Loucy (cell line): ENCODE results near the gene TMEM54.
"Not testable (repeated sequence)": the region's sequence is repeated elsewhere in the genome, so short reads cannot be mapped to it uniquely, and the experiment has no call there.

Experiments
- EZH2phosphoT487 ChIP-seq: fragments of 200-600 bp; IDR thresholded peaks from 2 replicates; pipeline ENCODE4 v1.6.1; 2018; ENCODE audit warnings: antibody characterized with exemption, mild to moderate bottlenecking, moderate library complexity, borderline replicate concordance
- TF ChIP-seq, protein P1 (sequence below): fragments of 200-600 bp; sonication (generic); conservative IDR thresholded peaks from 2 replicates; pipeline ENCODE4 v1.5.1; 2014; ENCODE audit warnings: mild to moderate bottlenecking, antibody characterized with exemption, low read length

- TF ChIP-seq, protein P1, sequence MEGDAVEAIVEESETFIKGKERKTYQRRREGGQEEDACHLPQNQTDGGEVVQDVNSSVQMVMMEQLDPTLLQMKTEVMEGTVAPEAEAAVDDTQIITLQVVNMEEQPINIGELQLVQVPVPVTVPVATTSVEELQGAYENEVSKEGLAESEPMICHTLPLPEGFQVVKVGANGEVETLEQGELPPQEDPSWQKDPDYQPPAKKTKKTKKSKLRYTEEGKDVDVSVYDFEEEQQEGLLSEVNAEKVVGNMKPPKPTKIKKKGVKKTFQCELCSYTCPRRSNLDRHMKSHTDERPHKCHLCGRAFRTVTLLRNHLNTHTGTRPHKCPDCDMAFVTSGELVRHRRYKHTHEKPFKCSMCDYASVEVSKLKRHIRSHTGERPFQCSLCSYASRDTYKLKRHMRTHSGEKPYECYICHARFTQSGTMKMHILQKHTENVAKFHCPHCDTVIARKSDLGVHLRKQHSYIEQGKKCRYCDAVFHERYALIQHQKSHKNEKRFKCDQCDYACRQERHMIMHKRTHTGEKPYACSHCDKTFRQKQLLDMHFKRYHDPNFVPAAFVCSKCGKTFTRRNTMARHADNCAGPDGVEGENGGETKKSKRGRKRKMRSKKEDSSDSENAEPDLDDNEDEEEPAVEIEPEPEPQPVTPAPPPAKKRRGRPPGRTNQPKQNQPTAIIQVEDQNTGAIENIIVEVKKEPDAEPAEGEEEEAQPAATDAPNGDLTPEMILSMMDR, result not testable (repeated sequence)
- not testable (repeated sequence) for TF ChIP-seq EZH2phosphoT487
These were observed 4.4 kb upstream of the TMEM54 start for GRCh38 chr1:32905588-32905987.
